Activated CD8-positive, alpha-beta memory T cell treated with anti-CD3 and anti-CD28 coated beads, Interleukin-2, amount 10 ng/mL, durations not matched to agents 7 days and 5 days (primary cell): ENCODE measurements around the gene ANKFY1. TPM values are rescaled to one million over a fixed set of nuclear protein-coding genes. Genes with fewer than 3 reads are reported as not detected.
"Not testable (repeated sequence)": the region's sequence is repeated elsewhere in the genome, so short reads cannot be mapped to it uniquely, and the experiment has no call there.

ENCODE experiments used
- ATAC-seq: fragments of 150-1000 bp; cut with Tn5 transposase; one replicate; pipeline ENCODE4 v1.10.0; 2021; ENCODE audit warnings: moderate library complexity
- CTCF ChIA-PET: fragments of 350-600 bp; sonication (Branson Sonifier 250); formaldehyde crosslinking; loops from one replicate; lab custom pipeline; 2021; ENCODE audit warnings: antibody characterized with exemption; lab: Charles Lee
- DNase-seq: peaks from one replicate; pipeline ENCODE4 v3.0.0-alpha.2; 2020
- H3K27ac Mint-ChIP-seq: one replicate; pipeline ENCODE4 v1.8.0; 2021; ENCODE audit warnings: mild to moderate bottlenecking, mixed read lengths
- H3K27me3 Mint-ChIP-seq: one replicate; pipeline ENCODE4 v1.8.0; 2021; ENCODE audit warnings: mixed read lengths
- H3K36me3 Mint-ChIP-seq: one replicate; pipeline ENCODE4 v1.8.0; 2021; ENCODE audit warnings: mild to moderate bottlenecking, mixed read lengths
- H3K4me1 Mint-ChIP-seq: one replicate; pipeline ENCODE4 v1.8.0; 2021; ENCODE audit warnings: mixed read lengths
- H3K4me3 Mint-ChIP-seq: one replicate; pipeline ENCODE4 v1.8.0; 2021; ENCODE audit warnings: mild to moderate bottlenecking, moderate library complexity, mixed read lengths
- H3K9me3 Mint-ChIP-seq: one replicate; pipeline ENCODE4 v1.8.0; 2022; ENCODE audit warnings: low read depth, mixed read lengths
- total RNA-seq, 2 experiments: library from RNA; stranded (reverse); gene quantifications; one replicate each; pipeline ENCODE4 v1.2.3, GENCODE V29; 2021

ANKFY1 gene
- total RNA-seq, 2 experiments from 2014 or later = 63.8 to 103 TPM

- Mint-ChIP-seq H3K4me3 (no peak overlapping the region), H3K27me3 (no peaks in the 10 kb centered on the region), H3K9me3 (no peaks in the 10 kb centered on the region), H3K27ac (peak overlapping the region; percentile 31), H3K36me3 (peaks cover 22% of the 10 kb centered on the region), H3K4me1 (peaks cover 9% of the 10 kb centered on the region)
- CTCF ChIA-PET = interaction anchor here (1.6 to 2.0 kb wide), 2 partner anchors 10 to 58 kb away, joined by 5 read pairs; partner anchors contain the start of gene ANKFY1
- ATAC-seq (no peak), DNase-seq (no peak)
Observed at GRCh38 chr17:4272972-4273368, 9.2 kb upstream of the ANKFY1 start.

DNA sequence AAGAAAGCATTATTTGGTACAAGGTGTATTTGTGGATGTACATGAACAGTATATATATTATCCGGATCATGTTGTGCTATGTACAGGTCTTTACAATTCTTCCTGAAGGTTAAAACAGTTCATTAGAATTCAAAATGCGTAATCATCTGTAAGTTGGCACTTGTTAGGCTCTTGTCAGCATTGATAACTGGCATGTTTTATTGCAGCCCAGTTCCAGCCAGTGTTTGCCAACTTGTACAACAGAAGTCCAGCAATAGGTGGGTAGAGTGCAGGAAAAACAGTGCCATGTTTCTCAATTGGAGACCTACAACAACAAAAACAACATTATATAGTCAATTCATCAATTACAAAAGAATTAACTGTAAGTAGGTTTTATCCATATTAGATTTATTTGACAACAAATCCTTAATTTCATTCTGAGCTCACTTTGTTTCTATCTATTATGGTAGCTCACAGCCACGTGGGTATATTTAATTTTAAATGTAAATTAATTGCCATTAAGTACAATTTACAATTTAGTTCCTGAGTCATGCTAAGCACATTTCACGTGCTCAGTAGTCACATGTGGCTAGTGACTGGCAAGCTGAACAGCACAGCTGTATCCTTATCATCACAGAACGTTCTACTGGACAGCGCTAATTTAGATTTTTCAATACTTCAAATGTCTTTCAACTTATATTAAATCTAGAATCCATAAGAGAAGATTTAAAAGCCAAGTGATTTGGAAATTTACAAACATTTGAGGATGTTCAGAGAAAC lies 8.6 kb upstream of the ANKFY1 start:
- ATAC-seq (no peak), DNase-seq (no peak)
- Mint-ChIP-seq H3K4me1 (peaks cover 7% of the 10 kb centered on the region), H3K36me3 (peaks cover 22% of the 10 kb centered on the region), H3K4me3 (no peak overlapping the region), H3K27me3 (no peaks in the 10 kb centered on the region), H3K27ac (no peak overlapping the region), H3K9me3 (no peaks in the 10 kb centered on the region)
- CTCF ChIA-PET = interaction anchor here (0.6 to 2.0 kb wide), 3 partner anchors 9 to 295 kb away, joined by 3 to 5 read pairs (median 5); partner anchors contain the start of gene ANKFY1

- no peaks in the 10 kb centered on the region for H3K9me3 Mint-ChIP-seq
- CTCF ChIA-PET = interaction anchor here (0.7 kb wide), 1 partner anchor 13 kb away, joined by 3 read pairs; no protein-coding TSS in a partner anchor
- H3K4me1 Mint-ChIP-seq = peaks cover under 1% of the 10 kb centered on the region
- no peak for ATAC-seq
- peak overlapping the region; percentile 1 for H3K27ac Mint-ChIP-seq
- H3K4me3 Mint-ChIP-seq = no peak overlapping the region
- H3K36me3 Mint-ChIP-seq = peaks cover 20% of the 10 kb centered on the region
- no peaks in the 10 kb centered on the region for H3K27me3 Mint-ChIP-seq
- no peak for DNase-seq
Observed at GRCh38 chr17:4270736-4271135, 7.0 kb upstream of the ANKFY1 start.

GRCh38 chr17:4269915-4270314 lies 6.1 kb upstream of the ANKFY1 start:
- Mint-ChIP-seq H3K4me3 (no peak overlapping the region), H3K27ac (no peak overlapping the region), H3K27me3 (no peaks in the 10 kb centered on the region), H3K36me3 (peaks cover 19% of the 10 kb centered on the region), H3K9me3 (no peaks in the 10 kb centered on the region), H3K4me1 (peaks cover 6% of the 10 kb centered on the region)
- DNase-seq (no peak), ATAC-seq (no peak)
- CTCF ChIA-PET = interaction anchor here (0.7 kb wide), 1 partner anchor 12 kb away, joined by 3 read pairs; no protein-coding TSS in a partner anchor

- Mint-ChIP-seq H3K4me3 (no peak overlapping the region), H3K27ac (no peak overlapping the region), H3K36me3 (peaks cover 24% of the 10 kb centered on the region), H3K4me1 (peaks cover 24% of the 10 kb centered on the region), H3K27me3 (no peaks in the 10 kb centered on the region), H3K9me3 (no peaks in the 10 kb centered on the region)
- CTCF ChIA-PET = no interaction called here
- ATAC-seq (no peak), DNase-seq (no peak)
Observed at GRCh38 chr17:4267402-4267801, 3.6 kb upstream of the ANKFY1 start.

GRCh38 chr17:4266550-4266949 lies 2.8 kb upstream of the ANKFY1 start:
- H3K27ac Mint-ChIP-seq = no peak overlapping the region
- no peak overlapping the region for H3K4me3 Mint-ChIP-seq
- no peak for ATAC-seq
- no peak for DNase-seq
- CTCF ChIA-PET = interaction anchor here (3.0 kb wide), 1 partner anchor 37 kb away, joined by 9 read pairs; no protein-coding TSS in a partner anchor
- H3K27me3 Mint-ChIP-seq = no peaks in the 10 kb centered on the region
- H3K36me3 Mint-ChIP-seq = peaks cover 27% of the 10 kb centered on the region
- H3K4me1 Mint-ChIP-seq = peaks cover 32% of the 10 kb centered on the region
- peaks cover 2% of the 10 kb centered on the region for H3K9me3 Mint-ChIP-seq

DNA sequence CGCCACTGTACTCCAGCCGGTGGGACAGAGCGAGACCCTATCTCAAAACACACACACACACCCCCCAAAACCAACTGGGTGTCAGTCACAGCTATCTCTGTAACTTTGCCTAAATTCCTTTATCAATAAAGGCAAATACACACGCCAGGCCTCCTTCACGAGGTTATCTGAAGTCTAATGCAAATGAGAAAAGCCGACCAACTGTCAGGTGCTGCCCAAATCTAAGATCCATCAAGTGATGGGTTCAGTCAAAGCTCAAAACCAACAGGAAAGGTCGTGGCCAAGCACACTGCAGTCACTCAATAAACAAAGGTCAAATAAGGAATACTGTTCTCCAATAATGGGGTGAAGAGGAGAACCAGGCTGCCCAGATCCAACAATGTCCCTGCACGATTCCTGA lies 1.1 kb downstream of the ANKFY1 start:
- Mint-ChIP-seq H3K36me3 (peaks cover 49% of the 10 kb centered on the region), H3K27me3 (no peaks in the 10 kb centered on the region), H3K27ac (peak overlapping the region; percentile 73), H3K9me3 (peaks cover 8% of the 10 kb centered on the region), H3K4me3 (peak overlapping the region; percentile 80), H3K4me1 (peaks cover 44% of the 10 kb centered on the region)
- CTCF ChIA-PET = interaction anchor here (0.7 to 3.8 kb wide), 7 partner anchors 10 to 148 kb away, joined by 3 to 28 read pairs (median 4); no protein-coding TSS in a partner anchor
- ATAC-seq (no peak), DNase-seq (no peak)

GRCh38 chr17:4261452-4261851 lies 2.3 kb downstream of the ANKFY1 start:
- Mint-ChIP-seq H3K36me3 (peaks cover 58% of the 10 kb centered on the region), H3K4me1 (peaks cover 56% of the 10 kb centered on the region), H3K27me3 (no peaks in the 10 kb centered on the region), H3K27ac (no peak overlapping the region), H3K9me3 (peaks cover 11% of the 10 kb centered on the region), H3K4me3 (peak overlapping the region; percentile 27)
- CTCF ChIA-PET = interaction anchor here (0.6 to 3.8 kb wide), 6 partner anchors 11 to 541 kb away, joined by 3 to 28 read pairs (median 4); no protein-coding TSS in a partner anchor
- DNase-seq (no peak), ATAC-seq (no peak)

DNA sequence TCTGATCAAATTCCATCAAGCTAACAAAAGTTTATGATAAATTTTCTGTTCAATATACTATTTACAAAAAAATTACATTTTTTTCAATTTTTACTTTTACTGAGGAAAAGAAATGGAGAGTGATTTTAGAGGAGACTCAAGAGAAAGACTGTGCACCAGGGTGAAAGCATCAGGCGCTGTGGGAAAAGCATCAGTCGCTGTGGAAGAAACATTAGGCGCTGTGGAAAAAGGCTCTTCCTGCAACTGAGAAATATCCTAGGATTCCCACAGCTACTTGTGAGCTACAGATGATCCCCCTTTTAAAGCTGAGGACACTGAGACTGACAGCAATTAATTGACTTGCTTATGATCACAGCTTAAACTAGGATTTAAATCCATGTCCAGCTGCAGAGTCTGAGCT lies 4.9 kb downstream of the ANKFY1 start:
- H3K4me1 Mint-ChIP-seq = peaks cover 47% of the 10 kb centered on the region
- H3K36me3 Mint-ChIP-seq = peaks cover 67% of the 10 kb centered on the region
- no peak overlapping the region for H3K27ac Mint-ChIP-seq
- H3K27me3 Mint-ChIP-seq = no peaks in the 10 kb centered on the region
- CTCF ChIA-PET = interaction anchor here (0.7 to 1.0 kb wide), 2 partner anchors 10 to 59 kb away, joined by 3 to 4 read pairs; no protein-coding TSS in a partner anchor
- H3K4me3 Mint-ChIP-seq = no peak overlapping the region
- ATAC-seq (no peak), DNase-seq (no peak)
- H3K9me3 Mint-ChIP-seq = peaks cover 11% of the 10 kb centered on the region

- peaks cover 63% of the 10 kb centered on the region for H3K36me3 Mint-ChIP-seq
- CTCF ChIA-PET = no interaction called here
- no peaks in the 10 kb centered on the region for H3K27me3 Mint-ChIP-seq
- H3K4me3 Mint-ChIP-seq = no peak overlapping the region
- H3K27ac Mint-ChIP-seq = peak overlapping the region; percentile 15
- ATAC-seq (no peak), DNase-seq (no peak)
- H3K9me3 Mint-ChIP-seq = peaks cover 11% of the 10 kb centered on the region
- H3K4me1 Mint-ChIP-seq = peaks cover 44% of the 10 kb centered on the region
Observed at GRCh38 chr17:4256952-4257351, 6.8 kb downstream of the ANKFY1 start.

GRCh38 chr17:4255271-4255670 lies 8.5 kb downstream of the ANKFY1 start:
- DNase-seq, H3K27ac Mint-ChIP-seq, H3K27me3 Mint-ChIP-seq, ATAC-seq, H3K9me3 Mint-ChIP-seq, H3K4me3 Mint-ChIP-seq: not testable (repeated sequence)
- peaks cover 43% of the 10 kb centered on the region for H3K4me1 Mint-ChIP-seq
- H3K36me3 Mint-ChIP-seq = peaks cover 50% of the 10 kb centered on the region
- CTCF ChIA-PET = interaction anchor here (1.0 kb wide), 1 partner anchor 16 kb away, joined by 4 read pairs; no protein-coding TSS in a partner anchor

DNA sequence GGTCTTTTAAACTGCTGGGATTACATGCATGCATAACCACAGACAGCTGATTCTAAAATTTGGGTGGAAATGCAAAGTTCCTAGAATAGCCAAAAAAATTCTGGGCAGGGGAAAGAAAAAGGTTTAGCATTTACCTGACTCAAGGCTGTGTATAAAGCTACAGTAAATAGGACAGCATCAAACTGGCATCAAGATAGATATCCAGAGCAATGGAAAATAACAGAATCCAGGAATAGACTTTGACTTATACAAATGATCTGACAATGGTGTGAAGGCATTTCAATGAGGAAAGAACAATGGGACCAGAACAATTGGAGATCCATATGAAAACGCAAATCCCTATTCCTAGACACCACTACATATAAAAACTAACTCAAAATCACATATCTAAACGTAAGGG lies 12.9 kb downstream of the ANKFY1 start:
- H3K9me3 Mint-ChIP-seq = no peaks in the 10 kb centered on the region
- ATAC-seq (no peak), DNase-seq (no peak)
- CTCF ChIA-PET = interaction anchor here (1.2 to 4.1 kb wide), 5 partner anchors 11 to 162 kb away, joined by 3 to 28 read pairs (median 6); no protein-coding TSS in a partner anchor
- no peak overlapping the region for H3K4me3 Mint-ChIP-seq
- peaks cover 41% of the 10 kb centered on the region for H3K4me1 Mint-ChIP-seq
- peaks cover 23% of the 10 kb centered on the region for H3K36me3 Mint-ChIP-seq
- no peak overlapping the region for H3K27ac Mint-ChIP-seq
- no peaks in the 10 kb centered on the region for H3K27me3 Mint-ChIP-seq

DNA sequence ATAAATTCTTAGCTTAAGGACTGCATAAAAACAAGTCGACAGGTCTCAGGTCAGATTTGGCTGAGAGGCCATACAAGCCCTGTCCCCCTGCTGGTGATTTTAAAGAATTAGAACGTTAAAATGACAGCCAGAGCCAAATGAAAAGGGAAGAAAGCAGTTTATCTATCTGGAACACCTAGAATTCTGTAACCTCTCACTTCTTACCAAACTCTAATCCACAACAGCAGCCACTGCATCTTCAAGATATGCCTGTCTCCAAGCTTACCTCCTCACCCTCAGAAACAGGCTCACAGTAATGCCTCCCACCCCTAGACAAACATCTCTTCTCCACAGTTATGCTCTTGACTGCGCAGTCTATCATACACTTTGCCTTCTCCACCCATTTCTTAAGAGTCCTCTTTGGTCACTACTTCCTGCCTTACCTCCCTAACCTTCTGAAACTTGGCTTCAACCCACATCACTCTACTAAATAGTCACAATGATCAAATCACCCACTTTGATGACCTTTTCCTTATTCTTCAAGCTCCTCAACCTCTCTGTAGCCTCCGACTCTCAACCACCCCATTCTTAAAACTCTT lies 14.2 kb downstream of the ANKFY1 start:
- CTCF ChIA-PET = interaction anchor here (0.8 to 4.1 kb wide), 8 partner anchors 12 to 163 kb away, joined by 3 to 28 read pairs (median 4); no protein-coding TSS in a partner anchor
- H3K4me3 Mint-ChIP-seq = no peak overlapping the region
- peak; percentile 36 for ATAC-seq

More for the DNA sequence above, 14.2 kb downstream of the ANKFY1 start:
- no peak for DNase-seq
- no peaks in the 10 kb centered on the region for H3K27me3 Mint-ChIP-seq
- no peaks in the 10 kb centered on the region for H3K9me3 Mint-ChIP-seq
- peaks cover 38% of the 10 kb centered on the region for H3K4me1 Mint-ChIP-seq
- peak overlapping the region; percentile 7 for H3K27ac Mint-ChIP-seq
- H3K36me3 Mint-ChIP-seq = peaks cover 17% of the 10 kb centered on the region
